ENCODE measurements around the gene RXFP3. TPM values are rescaled to one million over a fixed set of nuclear protein-coding genes. Genes with fewer than 3 reads are reported as not detected.

The RXFP3 gene
- total RNA-seq, 1 donor from 2014 or later = not detected

- H3K9me3 ChIP-seq (ENCODE audit: insufficient read depth, low read depth, low read length) = peaks cover 3% of the 10 kb centered on the region
- no peak overlapping the region for H2AFZ ChIP-seq (ENCODE audit: low read depth, low read length)
- no peaks in the 10 kb centered on the region for H3K9me3 Mint-ChIP-seq (ENCODE audit: unreplicated experiment)
- no peaks in the 10 kb centered on the region for H4K20me1 ChIP-seq (ENCODE audit: insufficient read depth, low read length)
- no peaks in the 10 kb centered on the region for H3K27me3 ChIP-seq (ENCODE audit: insufficient read depth, low read length)
- no peak overlapping the region for H3K9ac ChIP-seq (ENCODE audit: low read length)
- H3K36me3 Mint-ChIP-seq (ENCODE audit: low read depth, unreplicated experiment) = peaks cover 14% of the 10 kb centered on the region
- H3K4me2 ChIP-seq (ENCODE audit: low read length) = no peak overlapping the region
- no peak for TF ChIP-seq CTCF (IDR thresholded peaks at IDR 0.05; ENCODE audit: insufficient read depth, low read depth, low read length)
- no peak for TF ChIP-seq EZH2 (IDR thresholded peaks at IDR 0.05; ENCODE audit: insufficient read depth, low read length)
- peaks cover 5% of the 10 kb centered on the region for H3K4me1 Mint-ChIP-seq (ENCODE audit: low read depth, unreplicated experiment)
- no peak for FAIRE-seq
- no peaks in the 10 kb centered on the region for H3K27me3 Mint-ChIP-seq (ENCODE audit: low read depth, unreplicated experiment)
- no peak overlapping the region for H3K27ac ChIP-seq (ENCODE audit: low read depth, low read length)
- H3K79me2 ChIP-seq (ENCODE audit: insufficient read depth, low read length) = no peaks in the 10 kb centered on the region
- no peak overlapping the region for H3K4me3 ChIP-seq (ENCODE audit: insufficient read depth, low read depth, low read length)
- no peak for DNase-seq (ENCODE audit: low read depth)
- peaks cover 8% of the 10 kb centered on the region for H3K36me3 ChIP-seq (ENCODE audit: insufficient read depth, low read length)
- H3K4me3 Mint-ChIP-seq (ENCODE audit: unreplicated experiment) = no peak overlapping the region
- no peak overlapping the region for H3K27ac Mint-ChIP-seq (ENCODE audit: unreplicated experiment)
- H3K4me1 ChIP-seq (ENCODE audit: insufficient read depth, low read length) = no peaks in the 10 kb centered on the region
Measured at GRCh38 chr5:33985447-33985846, 49.3 kb downstream of the RXFP3 start.

Other genes starting within 250 kb of the RXFP3 start
- gene ADAMTS12, start 44.4 kb upstream of the RXFP3 start, total RNA-seq = 143 and 156 TPM in 2 replicates
- gene SLC45A2, start 48.3 kb downstream of the RXFP3 start, total RNA-seq = 0.82 and 0.98 TPM in 2 replicates
- 11.5 and 13.4 TPM in 2 replicates for gene AMACR, start 71.7 kb downstream of the RXFP3 start, total RNA-seq
- gene C1QTNF3, start 106.8 kb downstream of the RXFP3 start, total RNA-seq = 0.58 and 0.95 TPM in 2 replicates

Measured in astrocyte (in vitro differentiated cells and primary cell).